SK-N-SH treated with all-trans-retinoic acid at 6 μM for 48 hours (cell line): Measurements from ENCODE around the gene CALHM1.

ENCODE experiments used
- ARNTL ChIP-seq: fragments of 450-650 bp; formaldehyde crosslinking; IDR thresholded peaks from 2 replicates; pipeline ENCODE4 v1.5.0; 2020; ENCODE audit warnings: low read depth, mild to moderate bottlenecking, moderate library complexity, borderline replicate concordance
- ISL1 ChIP-seq: fragments of 250-450 bp; sonication (Bioruptor Pico); IDR thresholded peaks from 2 replicates; pipeline ENCODE4 v2.1.2; 2022; ENCODE audit warnings: mild to moderate bottlenecking, moderate library complexity
- TCF4 ChIP-seq: fragments of 250-450 bp; sonication (Bioruptor Pico); IDR thresholded peaks from 2 replicates; pipeline ENCODE4 v1.8.0; 2021; ENCODE audit warnings: mild to moderate bottlenecking, moderate library complexity, borderline replicate concordance
- ZC3H10 ChIP-seq: fragments of 250-450 bp; sonication (Bioruptor Pico); IDR thresholded peaks from 2 replicates; pipeline ENCODE4 v1.5.1; 2021; ENCODE audit warnings: mild to moderate bottlenecking, moderate library complexity
- ZFP3 ChIP-seq: fragments of 250-450 bp; sonication (Bioruptor Pico); IDR thresholded peaks from 2 replicates; pipeline ENCODE4 v1.5.0; 2020; ENCODE audit warnings: mild to moderate bottlenecking, moderate library complexity
- ZNF565 ChIP-seq: fragments of 450-650 bp; formaldehyde crosslinking; conservative IDR thresholded peaks from 2 replicates; pipeline ENCODE4 v1.5.0; 2020; ENCODE audit warnings: low read depth, mild to moderate bottlenecking, moderate library complexity
- ZNF70 ChIP-seq: fragments of 450-650 bp; formaldehyde crosslinking; IDR thresholded peaks from 2 replicates; pipeline ENCODE4 v1.5.0; 2020; ENCODE audit warnings: mild to moderate bottlenecking, moderate library complexity
- ZNF8 ChIP-seq: fragments of 450-650 bp; formaldehyde crosslinking; IDR thresholded peaks from 2 replicates; pipeline ENCODE4 v1.5.0; 2020; ENCODE audit warnings: mild to moderate bottlenecking, moderate library complexity

- no peak for TF ChIP-seq ZC3H10 (CRISPR knock-in tag)
- no peak for TF ChIP-seq ARNTL (CRISPR knock-in tag)
- TF ChIP-seq ZNF70: no peak
- TF ChIP-seq ZNF8 (CRISPR knock-in tag): no peak
- no peak for TF ChIP-seq ZFP3 (CRISPR knock-in tag)
- no peak for TF ChIP-seq ISL1
- no peak for TF ChIP-seq ZNF565 (CRISPR knock-in tag)
- no peak for TF ChIP-seq TCF4 (CRISPR knock-in tag)
Observed at GRCh38 chr10:103497161-103497915, 38.6 kb upstream of the CALHM1 start.
